Fibroblast of lung (primary cell): ENCODE results near the gene SH3D19.

ENCODE experiments used
- EZH2 ChIP-seq: IDR thresholded peaks from 2 replicates; pipeline ENCODE4 v1.5.1; 2012; ENCODE audit warnings: low read length, control low read depth, mild to moderate bottlenecking; ENCODE audit errors: missing control alignments
- TF ChIP-seq, protein P1 (sequence below), 2 donors: IDR thresholded peaks in 1 of 2; conservative IDR thresholded peaks in 1 of 2; 1 replicate in 1 of 2; 2 replicates in 1 of 2; pipeline ENCODE4 v1.5.1; 2011 to 2012; ENCODE audit warnings: low read length in 2 of 2, control low read depth in 1 of 2, inconsistent platforms in 1 of 2, low read depth in 1 of 2, mild to moderate bottlenecking in 1 of 2

DNA sequence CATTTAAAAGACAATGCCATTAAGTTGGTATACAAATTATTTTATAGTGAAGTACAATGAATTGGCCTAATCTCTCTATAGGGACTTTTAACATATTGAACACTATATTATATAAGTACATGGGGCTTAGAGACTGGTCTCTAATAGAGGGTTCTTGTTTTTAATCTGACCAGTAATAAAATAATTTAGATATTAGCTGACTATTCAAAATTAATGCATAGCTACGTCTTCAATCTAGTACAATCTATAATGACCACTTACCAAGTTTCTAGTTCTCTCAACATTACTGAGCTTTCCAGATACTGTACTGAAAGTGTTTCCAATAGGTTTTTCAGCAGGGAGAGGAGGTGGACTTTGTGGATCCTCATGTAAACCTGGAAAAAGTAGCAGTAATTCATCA, 166.4 kb downstream of the SH3D19 start:
- TF ChIP-seq, protein P1, sequence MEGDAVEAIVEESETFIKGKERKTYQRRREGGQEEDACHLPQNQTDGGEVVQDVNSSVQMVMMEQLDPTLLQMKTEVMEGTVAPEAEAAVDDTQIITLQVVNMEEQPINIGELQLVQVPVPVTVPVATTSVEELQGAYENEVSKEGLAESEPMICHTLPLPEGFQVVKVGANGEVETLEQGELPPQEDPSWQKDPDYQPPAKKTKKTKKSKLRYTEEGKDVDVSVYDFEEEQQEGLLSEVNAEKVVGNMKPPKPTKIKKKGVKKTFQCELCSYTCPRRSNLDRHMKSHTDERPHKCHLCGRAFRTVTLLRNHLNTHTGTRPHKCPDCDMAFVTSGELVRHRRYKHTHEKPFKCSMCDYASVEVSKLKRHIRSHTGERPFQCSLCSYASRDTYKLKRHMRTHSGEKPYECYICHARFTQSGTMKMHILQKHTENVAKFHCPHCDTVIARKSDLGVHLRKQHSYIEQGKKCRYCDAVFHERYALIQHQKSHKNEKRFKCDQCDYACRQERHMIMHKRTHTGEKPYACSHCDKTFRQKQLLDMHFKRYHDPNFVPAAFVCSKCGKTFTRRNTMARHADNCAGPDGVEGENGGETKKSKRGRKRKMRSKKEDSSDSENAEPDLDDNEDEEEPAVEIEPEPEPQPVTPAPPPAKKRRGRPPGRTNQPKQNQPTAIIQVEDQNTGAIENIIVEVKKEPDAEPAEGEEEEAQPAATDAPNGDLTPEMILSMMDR (conservative IDR thresholded peaks at IDR 0.05 in 1 of 2, IDR thresholded peaks at IDR 0.05 in 1 of 2; ENCODE audit: low read depth in 1 of 2, low read length in 2 of 2): no peak
- TF ChIP-seq EZH2: no peak
